ENCODE results near the gene CXCL13. TPM values are rescaled to one million over a fixed set of nuclear protein-coding genes. Genes with fewer than 3 reads are reported as not detected.

The CXCL13 gene
- total RNA-seq, 1 donor = not detected

GRCh38 chr4:77591532-77591931 is 14.1 kb upstream of the CXCL13 start:
- no peak for DNase-seq (ENCODE audit: low read depth)
- H3K4me3 ChIP-seq (ENCODE audit: low read depth, low read length) = no peak overlapping the region
- TF ChIP-seq CTCF (IDR thresholded peaks at IDR 0.05; ENCODE audit: insufficient read depth, low read length) = no peak

- TF ChIP-seq CTCF (IDR thresholded peaks at IDR 0.05; ENCODE audit: insufficient read depth, low read length) = no peak
- H3K4me3 ChIP-seq (ENCODE audit: low read depth, low read length) = no peak overlapping the region
- DNase-seq (ENCODE audit: low read depth) = no peak
Observed at GRCh38 chr4:77593101-77593500, 12.5 kb upstream of the CXCL13 start.

- no peak overlapping the region for H3K4me3 ChIP-seq (ENCODE audit: low read depth, low read length)
- DNase-seq (ENCODE audit: low read depth) = no peak
- TF ChIP-seq CTCF (IDR thresholded peaks at IDR 0.05; ENCODE audit: insufficient read depth, low read length) = no peak
Observed at GRCh38 chr4:77593993-77594392, 11.6 kb upstream of the CXCL13 start.

- TF ChIP-seq CTCF (IDR thresholded peaks at IDR 0.05; ENCODE audit: insufficient read depth, low read length) = no peak
- no peak for DNase-seq (ENCODE audit: low read depth)
- no peak overlapping the region for H3K4me3 ChIP-seq (ENCODE audit: low read depth, low read length)
Observed at GRCh38 chr4:77595364-77595973, 10.2 kb upstream of the CXCL13 start.

GRCh38 chr4:77599378-77599777 is 6.2 kb upstream of the CXCL13 start:
- TF ChIP-seq CTCF (IDR thresholded peaks at IDR 0.05; ENCODE audit: insufficient read depth, low read length) = peak; percentile 76
- H3K4me3 ChIP-seq (ENCODE audit: low read depth, low read length) = no peak overlapping the region
- peak; percentile 59 for DNase-seq (ENCODE audit: low read depth)

GRCh38 chr4:77600521-77601451 is 4.8 kb upstream of the CXCL13 start:
- H3K4me3 ChIP-seq (ENCODE audit: low read depth, low read length) = no peak overlapping the region
- peak; percentile 52 for DNase-seq (ENCODE audit: low read depth)
- TF ChIP-seq CTCF (IDR thresholded peaks at IDR 0.05; ENCODE audit: insufficient read depth, low read length) = peak; percentile 90
